Measurements from ENCODE around the gene FER.
"Not testable (repeated sequence)": the region's sequence is repeated elsewhere in the genome, so short reads cannot be mapped to it uniquely, and the experiment has no call there.

- not testable (repeated sequence) for TF ChIP-seq TCF12 (IDR thresholded peaks at IDR 0.05; ENCODE audit: low read depth, low read length); TAF1 (IDR thresholded peaks at IDR 0.05; ENCODE audit: low read depth, low read length); CTCF (IDR thresholded peaks at IDR 0.05; ENCODE audit: control extremely low read depth in 1 of 3, insufficient read depth in 1 of 3, low read depth in 1 of 3, low read length in 3 of 3); SIRT6 (IDR thresholded peaks at IDR 0.05; ENCODE audit: low read length); POLR2AphosphoS5 (IDR thresholded peaks at IDR 0.05; ENCODE audit: low read depth, low read length)
- TF ChIP-seq, protein P1, sequence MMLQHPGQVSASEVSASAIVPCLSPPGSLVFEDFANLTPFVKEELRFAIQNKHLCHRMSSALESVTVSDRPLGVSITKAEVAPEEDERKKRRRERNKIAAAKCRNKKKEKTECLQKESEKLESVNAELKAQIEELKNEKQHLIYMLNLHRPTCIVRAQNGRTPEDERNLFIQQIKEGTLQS (IDR thresholded peaks at IDR 0.05; ENCODE audit: insufficient read depth, low read depth, low read length), result not testable (repeated sequence)
- TF ChIP-seq, protein P2, sequence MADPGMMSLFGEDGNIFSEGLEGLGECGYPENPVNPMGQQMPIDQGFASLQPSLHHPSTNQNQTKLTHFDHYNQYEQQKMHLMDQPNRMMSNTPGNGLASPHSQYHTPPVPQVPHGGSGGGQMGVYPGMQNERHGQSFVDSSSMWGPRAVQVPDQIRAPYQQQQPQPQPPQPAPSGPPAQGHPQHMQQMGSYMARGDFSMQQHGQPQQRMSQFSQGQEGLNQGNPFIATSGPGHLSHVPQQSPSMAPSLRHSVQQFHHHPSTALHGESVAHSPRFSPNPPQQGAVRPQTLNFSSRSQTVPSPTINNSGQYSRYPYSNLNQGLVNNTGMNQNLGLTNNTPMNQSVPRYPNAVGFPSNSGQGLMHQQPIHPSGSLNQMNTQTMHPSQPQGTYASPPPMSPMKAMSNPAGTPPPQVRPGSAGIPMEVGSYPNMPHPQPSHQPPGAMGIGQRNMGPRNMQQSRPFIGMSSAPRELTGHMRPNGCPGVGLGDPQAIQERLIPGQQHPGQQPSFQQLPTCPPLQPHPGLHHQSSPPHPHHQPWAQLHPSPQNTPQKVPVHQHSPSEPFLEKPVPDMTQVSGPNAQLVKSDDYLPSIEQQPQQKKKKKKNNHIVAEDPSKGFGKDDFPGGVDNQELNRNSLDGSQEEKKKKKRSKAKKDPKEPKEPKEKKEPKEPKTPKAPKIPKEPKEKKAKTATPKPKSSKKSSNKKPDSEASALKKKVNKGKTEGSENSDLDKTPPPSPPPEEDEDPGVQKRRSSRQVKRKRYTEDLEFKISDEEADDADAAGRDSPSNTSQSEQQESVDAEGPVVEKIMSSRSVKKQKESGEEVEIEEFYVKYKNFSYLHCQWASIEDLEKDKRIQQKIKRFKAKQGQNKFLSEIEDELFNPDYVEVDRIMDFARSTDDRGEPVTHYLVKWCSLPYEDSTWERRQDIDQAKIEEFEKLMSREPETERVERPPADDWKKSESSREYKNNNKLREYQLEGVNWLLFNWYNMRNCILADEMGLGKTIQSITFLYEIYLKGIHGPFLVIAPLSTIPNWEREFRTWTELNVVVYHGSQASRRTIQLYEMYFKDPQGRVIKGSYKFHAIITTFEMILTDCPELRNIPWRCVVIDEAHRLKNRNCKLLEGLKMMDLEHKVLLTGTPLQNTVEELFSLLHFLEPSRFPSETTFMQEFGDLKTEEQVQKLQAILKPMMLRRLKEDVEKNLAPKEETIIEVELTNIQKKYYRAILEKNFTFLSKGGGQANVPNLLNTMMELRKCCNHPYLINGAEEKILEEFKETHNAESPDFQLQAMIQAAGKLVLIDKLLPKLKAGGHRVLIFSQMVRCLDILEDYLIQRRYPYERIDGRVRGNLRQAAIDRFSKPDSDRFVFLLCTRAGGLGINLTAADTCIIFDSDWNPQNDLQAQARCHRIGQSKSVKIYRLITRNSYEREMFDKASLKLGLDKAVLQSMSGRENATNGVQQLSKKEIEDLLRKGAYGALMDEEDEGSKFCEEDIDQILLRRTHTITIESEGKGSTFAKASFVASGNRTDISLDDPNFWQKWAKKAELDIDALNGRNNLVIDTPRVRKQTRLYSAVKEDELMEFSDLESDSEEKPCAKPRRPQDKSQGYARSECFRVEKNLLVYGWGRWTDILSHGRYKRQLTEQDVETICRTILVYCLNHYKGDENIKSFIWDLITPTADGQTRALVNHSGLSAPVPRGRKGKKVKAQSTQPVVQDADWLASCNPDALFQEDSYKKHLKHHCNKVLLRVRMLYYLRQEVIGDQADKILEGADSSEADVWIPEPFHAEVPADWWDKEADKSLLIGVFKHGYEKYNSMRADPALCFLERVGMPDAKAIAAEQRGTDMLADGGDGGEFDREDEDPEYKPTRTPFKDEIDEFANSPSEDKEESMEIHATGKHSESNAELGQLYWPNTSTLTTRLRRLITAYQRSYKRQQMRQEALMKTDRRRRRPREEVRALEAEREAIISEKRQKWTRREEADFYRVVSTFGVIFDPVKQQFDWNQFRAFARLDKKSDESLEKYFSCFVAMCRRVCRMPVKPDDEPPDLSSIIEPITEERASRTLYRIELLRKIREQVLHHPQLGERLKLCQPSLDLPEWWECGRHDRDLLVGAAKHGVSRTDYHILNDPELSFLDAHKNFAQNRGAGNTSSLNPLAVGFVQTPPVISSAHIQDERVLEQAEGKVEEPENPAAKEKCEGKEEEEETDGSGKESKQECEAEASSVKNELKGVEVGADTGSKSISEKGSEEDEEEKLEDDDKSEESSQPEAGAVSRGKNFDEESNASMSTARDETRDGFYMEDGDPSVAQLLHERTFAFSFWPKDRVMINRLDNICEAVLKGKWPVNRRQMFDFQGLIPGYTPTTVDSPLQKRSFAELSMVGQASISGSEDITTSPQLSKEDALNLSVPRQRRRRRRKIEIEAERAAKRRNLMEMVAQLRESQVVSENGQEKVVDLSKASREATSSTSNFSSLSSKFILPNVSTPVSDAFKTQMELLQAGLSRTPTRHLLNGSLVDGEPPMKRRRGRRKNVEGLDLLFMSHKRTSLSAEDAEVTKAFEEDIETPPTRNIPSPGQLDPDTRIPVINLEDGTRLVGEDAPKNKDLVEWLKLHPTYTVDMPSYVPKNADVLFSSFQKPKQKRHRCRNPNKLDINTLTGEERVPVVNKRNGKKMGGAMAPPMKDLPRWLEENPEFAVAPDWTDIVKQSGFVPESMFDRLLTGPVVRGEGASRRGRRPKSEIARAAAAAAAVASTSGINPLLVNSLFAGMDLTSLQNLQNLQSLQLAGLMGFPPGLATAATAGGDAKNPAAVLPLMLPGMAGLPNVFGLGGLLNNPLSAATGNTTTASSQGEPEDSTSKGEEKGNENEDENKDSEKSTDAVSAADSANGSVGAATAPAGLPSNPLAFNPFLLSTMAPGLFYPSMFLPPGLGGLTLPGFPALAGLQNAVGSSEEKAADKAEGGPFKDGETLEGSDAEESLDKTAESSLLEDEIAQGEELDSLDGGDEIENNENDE (IDR thresholded peaks at IDR 0.05; ENCODE audit: insufficient replicate concordance, low read length), result not testable (repeated sequence)
Observed at GRCh38 chr5:108784577-108784976, 36.9 kb downstream of the FER start.
